CD14-positive monocyte (primary cell): ENCODE data around the gene PPP4R3B. TPM values are rescaled to one million over a fixed set of nuclear protein-coding genes. Genes with fewer than 3 reads are reported as not detected.

ENCODE experiments used
- DNase-seq, 3 donors: peaks; one replicate each; pipeline ENCODE4 v3.0.0-alpha.2; 2011 to 2022
- H2AFZ ChIP-seq: 2 replicates; pipeline ENCODE4 v1.6.0; 2012; ENCODE audit warnings: mild to moderate bottlenecking, low read depth, low read length, inconsistent platforms; ENCODE audit not compliant: insufficient read depth, poor library complexity, severe bottlenecking
- H3K27ac ChIP-seq, 2 donors: 1 replicate in 1 of 2; 2 replicates in 1 of 2; pipeline ENCODE4 v1.5.1; 2012 to 2013; ENCODE audit warnings: low read length in 2 of 2, control low read depth in 1 of 2, inconsistent platforms in 1 of 2, low read depth in 1 of 2, mild to moderate bottlenecking in 1 of 2
- H3K27me3 ChIP-seq, 2 donors: one replicate each; pipeline versions ENCODE4 v1.6.0 to v1.6.1; 2011 to 2013; ENCODE audit warnings: low read length in 2 of 2; ENCODE audit not compliant: control insufficient read depth in 2 of 2, insufficient read depth in 2 of 2
- H3K36me3 ChIP-seq, 2 donors: replicated peaks in 1 of 2; 1 replicate in 1 of 2; 2 replicates in 1 of 2; pipeline versions ENCODE4 v1.5.1 to v1.6.1; 2012 to 2013; ENCODE audit warnings: low read length in 2 of 2, control low read depth in 1 of 2, inconsistent platforms in 1 of 2, mild to moderate bottlenecking in 1 of 2; ENCODE audit not compliant: insufficient read depth in 2 of 2, control insufficient read depth in 1 of 2
- H3K4me1 ChIP-seq, 2 donors: 1 replicate in 1 of 2; 2 replicates in 1 of 2; pipeline versions ENCODE4 v1.5.1 to v1.6.1; 2012 to 2013; ENCODE audit warnings: low read length in 2 of 2, control low read depth in 1 of 2, inconsistent platforms in 1 of 2, mild to moderate bottlenecking in 1 of 2, moderate library complexity in 1 of 2; ENCODE audit not compliant: insufficient read depth in 2 of 2, control insufficient read depth in 1 of 2
- H3K4me2 ChIP-seq: replicated peaks from 2 replicates; pipeline ENCODE3; 2012; ENCODE audit warnings: low read length, moderate library complexity, mild to moderate bottlenecking; ENCODE audit not compliant: poor library complexity, severe bottlenecking; ENCODE audit errors: extremely low read depth
- H3K4me3 ChIP-seq, 3 experiments: fragments of 200-600 bp in 1 of 3; sonication (generic) in 1 of 3; replicated peaks in 1 of 3; 1 replicate in 2 of 3; 2 replicates in 1 of 3; pipeline ENCODE4 v1.5.1; 2011 to 2013; ENCODE audit warnings: low read length in 3 of 3, mild to moderate bottlenecking in 3 of 3, control low read depth in 2 of 3, low read depth in 2 of 3, inconsistent platforms in 1 of 3, moderate library complexity in 1 of 3
- H3K79me2 ChIP-seq: 2 replicates; pipeline ENCODE4 v1.6.0; 2012; ENCODE audit warnings: mild to moderate bottlenecking, control low read depth, inconsistent platforms, low read length, moderate library complexity; ENCODE audit not compliant: insufficient read depth
- H3K9ac ChIP-seq: 2 replicates; pipeline ENCODE4 v1.6.0; 2017; ENCODE audit warnings: low read length, mild to moderate bottlenecking; ENCODE audit not compliant: insufficient read depth, poor library complexity, severe bottlenecking
- H3K9me3 ChIP-seq, 2 donors: replicated peaks in 1 of 2; 1 replicate in 1 of 2; 2 replicates in 1 of 2; pipeline versions ENCODE4 v1.5.1 to v1.6.1; 2012 to 2013; ENCODE audit warnings: low read length in 2 of 2, control low read depth in 1 of 2; ENCODE audit not compliant: control insufficient read depth in 1 of 2, insufficient read depth in 1 of 2
- H4K20me1 ChIP-seq: 2 replicates; pipeline ENCODE4 v1.6.0; 2012; ENCODE audit warnings: mild to moderate bottlenecking, low read length, control low read depth, moderate library complexity; ENCODE audit not compliant: insufficient read depth
- H3K27ac Mint-ChIP-seq, 7 donors: one replicate each; pipeline ENCODE4 v1.8.0; 2020; ENCODE audit warnings: mild to moderate bottlenecking in 7 of 7, mixed read lengths in 7 of 7, moderate library complexity in 6 of 7, inconsistent platforms in 2 of 7
- H3K27me3 Mint-ChIP-seq, 3 donors: one replicate each; pipeline ENCODE4 v1.8.0; 2021 to 2022; ENCODE audit warnings: low read depth in 3 of 3, mild to moderate bottlenecking in 3 of 3, mixed read lengths in 3 of 3, moderate library complexity in 3 of 3, inconsistent platforms in 1 of 3
- H3K36me3 Mint-ChIP-seq, 2 donors: one replicate each; pipeline ENCODE4 v1.8.0; 2020; ENCODE audit warnings: mixed read lengths in 2 of 2, inconsistent platforms in 1 of 2, mild to moderate bottlenecking in 1 of 2
- H3K4me1 Mint-ChIP-seq: one replicate; pipeline ENCODE4 v1.8.0; 2020; ENCODE audit warnings: mild to moderate bottlenecking, mixed read lengths
- H3K4me3 Mint-ChIP-seq, 2 donors: one replicate each; pipeline ENCODE4 v1.8.0; 2020; ENCODE audit warnings: mild to moderate bottlenecking in 2 of 2, mixed read lengths in 2 of 2, moderate library complexity in 1 of 2
- H3K9me3 Mint-ChIP-seq, 7 donors: one replicate each; pipeline ENCODE4 v1.8.0; 2020 to 2022; ENCODE audit warnings: mixed read lengths in 7 of 7, mild to moderate bottlenecking in 6 of 7, moderate library complexity in 6 of 7, inconsistent platforms in 2 of 7
- CTCF ChIP-seq: fragments of 200-600 bp; IDR thresholded peaks from one replicate; pipeline ENCODE4 v1.8.0; 2022; ENCODE audit warnings: antibody characterized with exemption, mild to moderate bottlenecking
- WGBS: methylation state at CpG from one replicate; pipeline ENCODE4 v1.1.5; 2013; ENCODE audit warnings: missing lambda C conversion rate; ENCODE audit not compliant: insufficient coverage; 5-methylcytosine and 5-hydroxymethylcytosine counted together
- intact Hi-C, 2 donors: fragments of 100-400 bp; cut with micrococcal nuclease; formaldehyde crosslinking; loops; one replicate each; pipeline versions ENCODE4 v1.15.0 to v1.15.1; 2023
- polyA plus RNA-seq, 3 donors: library from polyadenylated mRNA; depleted of rRNA in 1 of 3; unstranded in 2 of 3; stranded (reverse) in 1 of 3; fragments of 300-500 nt in 2 of 3; fragments of >200 nt in 1 of 3; fragmentation: Illumina TruSeq in 2 of 3; gene quantifications; 1 replicate in 2 of 3; 2 replicates in 1 of 3; pipeline ENCODE4 v1.2.3, GENCODE V29; 2012 to 2021

Gene PPP4R3B
- polyA plus RNA-seq, 3 donors: 13.3 to 41.1 (median 30.2) TPM

DNA sequence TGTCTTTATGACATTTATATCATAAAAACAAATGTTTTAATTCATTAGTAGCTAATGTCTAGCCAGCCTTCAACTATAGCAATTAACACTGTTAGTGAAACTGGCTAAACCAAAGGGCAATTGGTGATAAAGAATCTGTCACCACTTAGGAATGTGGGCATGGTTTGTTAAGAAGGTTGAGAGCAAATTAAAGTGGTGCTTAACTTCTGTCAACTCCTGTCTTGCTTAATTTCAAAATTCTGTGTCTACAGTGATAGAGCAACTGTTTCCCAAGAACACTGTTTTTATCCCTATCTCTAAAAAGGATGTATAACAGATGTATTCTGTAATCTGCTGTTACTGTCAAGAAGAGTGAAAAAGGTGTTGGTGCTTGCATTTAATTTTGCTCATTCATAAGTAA lies 61.4 kb downstream of the PPP4R3B start:
- Histone ChIP-seq H3K36me3 (peaks cover 72 to 93% of the 10 kb centered on the region in 2 donors), H3K9me3 (no peaks in the 10 kb centered on the region), H3K79me2 (no peaks in the 10 kb centered on the region), H3K27me3 (no peaks in the 10 kb centered on the region), H3K4me1 (no peaks in the 10 kb centered on the region), H3K27ac (no peak overlapping the region), H3K4me2 (no peak overlapping the region), H2AFZ (no peak overlapping the region), H3K4me3 (no peak overlapping the region), H4K20me1 (peaks cover 22% of the 10 kb centered on the region), H3K9ac (no peak overlapping the region)
- TF ChIP-seq CTCF: no peak
- Mint-ChIP-seq H3K27ac (no peak overlapping the region), H3K4me1 (no peaks in the 10 kb centered on the region), H3K4me3 (no peak overlapping the region), H3K9me3 (no peaks in the 10 kb centered on the region), H3K27me3 (no peaks in the 10 kb centered on the region), H3K36me3 (peaks cover 68 to 80% of the 10 kb centered on the region in 2 donors)
- intact Hi-C loops: no loop called here
- no peak for DNase-seq

- no peaks in the 10 kb centered on the region for H3K27me3 ChIP-seq
- H3K4me1 ChIP-seq: no peaks in the 10 kb centered on the region
- no peak for DNase-seq
- no peaks in the 10 kb centered on the region for H3K9me3 ChIP-seq
- no peak overlapping the region for H3K9ac ChIP-seq
- H3K4me1 Mint-ChIP-seq: no peaks in the 10 kb centered on the region
- no peak for TF ChIP-seq CTCF
- 86% methylated on average over 1 of the region's 3 CpGs for WGBS
- peak overlapping the region in 1 of 2 donors; percentile 4 for H3K27ac ChIP-seq
- H3K4me2 ChIP-seq: no peak overlapping the region
- no peaks in the 10 kb centered on the region for H3K27me3 Mint-ChIP-seq
- peaks cover 69 to 91% of the 10 kb centered on the region in 2 donors for H3K36me3 ChIP-seq
- H3K27ac Mint-ChIP-seq: peak overlapping the region in 2 of 7 donors; percentile 37 to 83
- intact Hi-C loops: no loop called here
- no peak overlapping the region for H2AFZ ChIP-seq
- peaks cover 71 to 75% of the 10 kb centered on the region in 2 donors for H3K36me3 Mint-ChIP-seq
- H4K20me1 ChIP-seq: peaks cover 26% of the 10 kb centered on the region
- H3K4me3 Mint-ChIP-seq: no peak overlapping the region
- no peaks in the 10 kb centered on the region for H3K79me2 ChIP-seq
- no peak overlapping the region for H3K4me3 ChIP-seq
- no peaks in the 10 kb centered on the region for H3K9me3 Mint-ChIP-seq
Observed at GRCh38 chr2:55553321-55553720, 64.1 kb downstream of the PPP4R3B start.
